ENCODE results near the gene BSDC1.

DNA sequence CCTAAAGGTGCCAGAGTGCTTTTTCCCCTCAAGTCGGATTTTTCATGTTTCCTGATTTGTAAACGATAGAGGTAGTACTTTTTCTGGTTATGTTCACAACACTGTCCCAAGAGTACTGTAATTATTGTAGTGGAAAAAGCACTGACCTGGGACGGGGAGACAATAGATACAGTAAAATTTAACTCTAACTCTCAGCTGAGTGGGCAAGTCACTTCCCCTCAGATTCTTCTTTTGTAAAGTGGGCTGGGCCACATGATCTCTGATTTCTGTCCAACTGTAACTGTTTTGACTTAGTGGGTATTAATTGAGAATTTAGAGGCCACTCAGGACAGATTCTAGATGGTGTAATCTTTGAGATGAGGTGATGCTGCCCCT, 77.4 kb downstream of the BSDC1 start:
- no peak for TF ChIP-seq CTCF (IDR thresholded peaks at IDR 0.05 in 2 of 3, conservative IDR thresholded peaks at IDR 0.05 in 1 of 3; ENCODE audit: control insufficient read depth in 2 of 3, extremely low read depth in 1 of 3, insufficient read depth in 1 of 3, low read depth in 3 of 3, low read length in 3 of 3)
- no peak for TF ChIP-seq MYC (IDR thresholded peaks at IDR 0.05; ENCODE audit: insufficient read depth, insufficient read length, insufficient replicate concordance, low read length, severe bottlenecking)
- no peak for TF ChIP-seq IRF5 (IDR thresholded peaks at IDR 0.05; ENCODE audit: borderline replicate concordance)
- TF ChIP-seq, protein P1, sequence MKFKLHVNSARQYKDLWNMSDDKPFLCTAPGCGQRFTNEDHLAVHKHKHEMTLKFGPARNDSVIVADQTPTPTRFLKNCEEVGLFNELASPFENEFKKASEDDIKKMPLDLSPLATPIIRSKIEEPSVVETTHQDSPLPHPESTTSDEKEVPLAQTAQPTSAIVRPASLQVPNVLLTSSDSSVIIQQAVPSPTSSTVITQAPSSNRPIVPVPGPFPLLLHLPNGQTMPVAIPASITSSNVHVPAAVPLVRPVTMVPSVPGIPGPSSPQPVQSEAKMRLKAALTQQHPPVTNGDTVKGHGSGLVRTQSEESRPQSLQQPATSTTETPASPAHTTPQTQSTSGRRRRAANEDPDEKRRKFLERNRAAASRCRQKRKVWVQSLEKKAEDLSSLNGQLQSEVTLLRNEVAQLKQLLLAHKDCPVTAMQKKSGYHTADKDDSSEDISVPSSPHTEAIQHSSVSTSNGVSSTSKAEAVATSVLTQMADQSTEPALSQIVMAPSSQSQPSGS (IDR thresholded peaks at IDR 0.05; ENCODE audit: low read length): no peak
- no peak for TF ChIP-seq SRF (IDR thresholded peaks at IDR 0.05; ENCODE audit: low read depth in 2 of 2, low read length in 2 of 2)
- TF ChIP-seq PBX3 (IDR thresholded peaks at IDR 0.05; ENCODE audit: insufficient replicate concordance, low read depth, low read length): no peak
- no peak for TF ChIP-seq ZNF687 (IDR thresholded peaks at IDR 0.05)
- no peak for TF ChIP-seq RCOR1 (conservative IDR thresholded peaks at IDR 0.05; ENCODE audit: low read depth, low read length)
- TF ChIP-seq MAX (IDR thresholded peaks at IDR 0.05; ENCODE audit: low read depth, low read length): no peak
- TF ChIP-seq MXI1 (IDR thresholded peaks at IDR 0.05; ENCODE audit: low read depth, low read length): no peak
- no peak; the same call in 1 of the 2 replicates for TF ChIP-seq SPI1 (IDR thresholded peaks at IDR 0.05; ENCODE audit: borderline replicate concordance, insufficient read depth, low read depth, low read length)
- TF ChIP-seq BHLHE40 (IDR thresholded peaks at IDR 0.05; ENCODE audit: borderline replicate concordance in 1 of 2, low read depth in 2 of 2, low read length in 1 of 2): no peak
- no peak for TF ChIP-seq YBX1 (IDR thresholded peaks at IDR 0.05)
- TF ChIP-seq REST (IDR thresholded peaks at IDR 0.05; ENCODE audit: low read depth, low read length): no peak

Measured in GM12878 (cell line).